H1 (cell line): ENCODE data around the gene DUSP10. TPM values are rescaled to one million over a fixed set of nuclear protein-coding genes. Genes with fewer than 3 reads are reported as not detected.

Source experiments
- CTCF ChIA-PET: fragments of 300-600 bp; sonication (Branson Sonifier 250); formaldehyde crosslinking; loops from one replicate; lab custom pipeline; 2021; ENCODE audit not compliant: partially characterized antibody; lab: Charles Lee
- POLR2A ChIA-PET: fragments of 300-600 bp; sonication (Branson Sonifier 250); formaldehyde crosslinking; loops from one replicate; lab custom pipeline; 2021; ENCODE audit warnings: inconsistent platforms; ENCODE audit not compliant: partially characterized antibody; lab: Charles Lee
- DNase-seq, 2 experiments: peaks; one replicate each; pipeline versions ENCODE4 v3.0.0 to v3.0.0-alpha.2; 2010 to 2022; ENCODE audit warnings: low spot score in 2 of 2, low read depth in 1 of 2, mixed read lengths in 1 of 2
- FAIRE-seq: peaks from 2 replicates; lab custom pipeline; 2011; peaks lifted over from hg19 to GRCh38; lab: Jason Lieb, UNC
- H2AFZ ChIP-seq: 2 replicates; pipeline ENCODE4 v1.8.1; 2012; ENCODE audit warnings: low read length, inconsistent platforms
- H2AK5ac ChIP-seq: 2 replicates; pipeline ENCODE4 v1.6.1; 2013; ENCODE audit warnings: low read depth, low read length
- H2BK120ac ChIP-seq: replicated peaks from 2 replicates; pipeline ENCODE3; 2013; ENCODE audit warnings: low read depth, low read length, inconsistent platforms
- H2BK12ac ChIP-seq: 2 replicates; pipeline ENCODE4 v1.6.1; 2013; ENCODE audit warnings: low read depth, low read length
- H2BK15ac ChIP-seq: 2 replicates; pipeline ENCODE4 v1.6.1; 2013; ENCODE audit warnings: low read length
- H2BK20ac ChIP-seq: 2 replicates; pipeline ENCODE4 v1.6.1; 2013; ENCODE audit warnings: low read length
- H2BK5ac ChIP-seq: 2 replicates; pipeline ENCODE4 v1.6.1; 2013; ENCODE audit warnings: low read depth, low read length
- H3K14ac ChIP-seq: 2 replicates; pipeline ENCODE4 v1.6.1; 2013; ENCODE audit warnings: inconsistent platforms; ENCODE audit not compliant: insufficient read length
- H3K18ac ChIP-seq: 2 replicates; pipeline ENCODE4 v1.6.1; 2013; ENCODE audit warnings: low read length; ENCODE audit errors: extremely low read depth
- H3K23ac ChIP-seq: 2 replicates; pipeline ENCODE4 v1.6.1; 2013; ENCODE audit warnings: inconsistent platforms; ENCODE audit not compliant: insufficient read length
- H3K23me2 ChIP-seq: 2 replicates; pipeline ENCODE4 v1.6.1; 2013; ENCODE audit warnings: low read depth, low read length
- H3K27ac ChIP-seq: 2 replicates; pipeline ENCODE4 v1.6.1; 2011; ENCODE audit warnings: low read depth, low read length, inconsistent platforms
- H3K27me3 ChIP-seq, 4 experiments: replicated peaks in 1 of 4; 1 replicate in 1 of 4; 2 replicates in 3 of 4; pipeline versions ENCODE4 v1.6.1 to v1.8.1; 2011 to 2013; ENCODE audit warnings: low read length in 3 of 4, mild to moderate bottlenecking in 3 of 4, inconsistent platforms in 2 of 4, mixed read lengths in 2 of 4, moderate library complexity in 1 of 4; ENCODE audit not compliant: control insufficient read depth in 3 of 4, insufficient read depth in 3 of 4; ENCODE audit errors: extremely low read depth in 1 of 4
- H3K36me3 ChIP-seq, 4 experiments: 2 replicates each; pipeline versions ENCODE4 v1.6.1 to v1.8.1; 2011 to 2013; ENCODE audit warnings: mild to moderate bottlenecking in 4 of 4, low read length in 3 of 4, moderate library complexity in 2 of 4, control low read depth in 1 of 4, inconsistent platforms in 1 of 4; ENCODE audit not compliant: insufficient read depth in 4 of 4, control insufficient read depth in 2 of 4
- H3K4ac ChIP-seq: replicated peaks from 2 replicates; pipeline ENCODE3; 2013; ENCODE audit warnings: low read length, low read depth, mixed read lengths, inconsistent platforms; ENCODE audit not compliant: insufficient read length
- H3K4me1 ChIP-seq, 4 experiments: replicated peaks in 1 of 4; 1 replicate in 1 of 4; 2 replicates in 3 of 4; pipeline versions ENCODE4 v1.6.1 to v1.8.1; 2011 to 2013; ENCODE audit warnings: low read length in 3 of 4, inconsistent platforms in 2 of 4, mixed read lengths in 1 of 4; ENCODE audit not compliant: insufficient read depth in 4 of 4, control insufficient read depth in 3 of 4
- H3K4me2 ChIP-seq, 2 experiments: 2 replicates each; pipeline versions ENCODE4 v1.6.1 to v1.8.1; 2011 to 2013; ENCODE audit warnings: low read depth in 2 of 2, low read length in 2 of 2, control low read depth in 1 of 2, inconsistent platforms in 1 of 2, mild to moderate bottlenecking in 1 of 2; ENCODE audit not compliant: insufficient read depth in 1 of 2
- H3K4me3 ChIP-seq, 4 experiments: fragments of 200-600, 300-600 bp in 1 of 4; sonication (generic), shearing (Covaris generic), sonication (Bioruptor Twin) in 1 of 4; 2 replicates each; pipeline versions ENCODE4 v1.5.1 to v1.8.1; 2011 to 2016; ENCODE audit warnings: low read length in 4 of 4, low read depth in 3 of 4, control low read depth in 2 of 4, inconsistent platforms in 2 of 4, mild to moderate bottlenecking in 2 of 4, mixed read lengths in 1 of 4, moderate library complexity in 1 of 4; ENCODE audit not compliant: insufficient read depth in 2 of 4; ENCODE audit errors: extremely low read depth in 1 of 4
- H3K56ac ChIP-seq: replicated peaks from 2 replicates; pipeline ENCODE3; 2013; ENCODE audit warnings: low read depth, mild to moderate bottlenecking, mixed read lengths, low read length, inconsistent platforms; ENCODE audit not compliant: insufficient read length
- H3K79me1 ChIP-seq: 2 replicates; pipeline ENCODE4 v1.6.1; 2013; ENCODE audit warnings: low read depth, low read length, control low read depth
- H3K79me2 ChIP-seq, 2 experiments: 2 replicates each; pipeline versions ENCODE4 v1.6.1 to v1.8.1; 2012 to 2013; ENCODE audit warnings: low read length in 2 of 2, mild to moderate bottlenecking in 2 of 2, inconsistent platforms in 1 of 2; ENCODE audit not compliant: insufficient read depth in 2 of 2, control insufficient read depth in 1 of 2
- H3K9ac ChIP-seq, 4 experiments: replicated peaks in 1 of 4; 1 replicate in 1 of 4; 2 replicates in 3 of 4; pipeline versions ENCODE4 v1.6.1 to v1.8.1; 2011 to 2013; ENCODE audit warnings: low read depth in 3 of 4, low read length in 3 of 4, control low read depth in 2 of 4, mild to moderate bottlenecking in 2 of 4, moderate library complexity in 2 of 4, inconsistent platforms in 1 of 4; ENCODE audit errors: extremely low read depth in 1 of 4
- H3K9me3 ChIP-seq, 2 experiments: 2 replicates each; pipeline versions ENCODE4 v1.6.1 to v1.8.1; 2012 to 2013; ENCODE audit warnings: mild to moderate bottlenecking in 2 of 2, moderate library complexity in 2 of 2, control low read depth in 1 of 2, inconsistent platforms in 1 of 2, low read depth in 1 of 2, low read length in 1 of 2, mixed read lengths in 1 of 2; ENCODE audit not compliant: insufficient read depth in 2 of 2
- H4K20me1 ChIP-seq, 2 experiments: replicated peaks in 1 of 2; 2 replicates each; pipeline versions ENCODE3 to v1.8.1; 2011 to 2013; ENCODE audit warnings: inconsistent platforms in 2 of 2, low read length in 2 of 2, mild to moderate bottlenecking in 1 of 2; ENCODE audit not compliant: insufficient read depth in 2 of 2, control insufficient read depth in 1 of 2
- H4K5ac ChIP-seq: 2 replicates; pipeline ENCODE4 v1.6.1; 2013; ENCODE audit warnings: low read length, low read depth, mixed read lengths, inconsistent platforms; ENCODE audit not compliant: insufficient read length
- H4K8ac ChIP-seq: 2 replicates; pipeline ENCODE4 v1.8.0; 2013; ENCODE audit warnings: mild to moderate bottlenecking, moderate library complexity, low read length, inconsistent platforms; ENCODE audit not compliant: insufficient read depth; ENCODE audit errors: extremely low read depth
- H4K91ac ChIP-seq: replicated peaks from 2 replicates; pipeline ENCODE3; 2013; ENCODE audit warnings: low read length, mixed read lengths, inconsistent platforms; ENCODE audit not compliant: insufficient read length
- BRCA1 ChIP-seq: IDR thresholded peaks from 2 replicates; pipeline ENCODE4 v1.6.1; 2012; ENCODE audit warnings: low read depth, low read length, improper control_type of control experiment
- CBX5 ChIP-seq: fragments of 300-800, 300-1000 bp; sonication (generic); IDR thresholded peaks from 2 replicates; pipeline ENCODE4 v1.7.1; 2016; ENCODE audit warnings: antibody characterized with exemption, low read length, low read depth
- CHD2 ChIP-seq: IDR thresholded peaks from 2 replicates; pipeline ENCODE4 v1.6.1; 2012; ENCODE audit warnings: low read length, improper control_type of control experiment
- CTCF ChIP-seq, 3 experiments: IDR thresholded peaks; 1 replicate in 2 of 3; 2 replicates in 1 of 3; pipeline versions ENCODE4 v1.5.1 to v1.6.1; 2011; ENCODE audit warnings: low read length in 3 of 3, mild to moderate bottlenecking in 3 of 3, inconsistent platforms in 2 of 3, low read depth in 1 of 3, moderate library complexity in 1 of 3; ENCODE audit not compliant: insufficient read depth in 1 of 3; ENCODE audit errors: control extremely low read depth in 1 of 3
- E2F6 ChIP-seq: IDR thresholded peaks from 2 replicates; pipeline ENCODE4 v1.6.1; 2012; ENCODE audit warnings: inconsistent platforms
- KDM1A ChIP-seq: fragments of 200-600, 300-600 bp; sonication (generic); IDR thresholded peaks from 2 replicates; pipeline ENCODE4 v1.7.1; 2016; ENCODE audit warnings: mild to moderate bottlenecking, low read length, borderline replicate concordance
- MAX ChIP-seq: IDR thresholded peaks from 2 replicates; pipeline ENCODE4 v1.6.1; 2012; ENCODE audit warnings: inconsistent platforms
- POLR2AphosphoS5 ChIP-seq: IDR thresholded peaks from 2 replicates; pipeline ENCODE4 v1.6.1; 2011; ENCODE audit warnings: low read depth, low read length
- TAF1 ChIP-seq: IDR thresholded peaks from 2 replicates; pipeline ENCODE4 v1.6.1; 2011; ENCODE audit warnings: mild to moderate bottlenecking, low read depth, low read length
- TEAD4 ChIP-seq: IDR thresholded peaks from 2 replicates; pipeline ENCODE4 v1.6.1; 2012; ENCODE audit warnings: low read depth, low read length, inconsistent platforms, mixed read lengths
- YY1 ChIP-seq: IDR thresholded peaks from 2 replicates; pipeline ENCODE4 v1.6.1; 2011; ENCODE audit warnings: low read depth, mild to moderate bottlenecking, low read length
- WGBS, 2 experiments: shearing (Covaris generic) in 1 of 2; methylation state at CpG; one replicate each; pipeline versions ENCODE4 v1.1.6 to v1.1.7; 2013 to 2015; ENCODE audit warnings: low lambda C conversion rate in 2 of 2, mixed read lengths in 2 of 2, inconsistent platforms in 1 of 2, low coverage in 1 of 2, missing lambda C conversion rate in 1 of 2; ENCODE audit not compliant: insufficient replicate concordance in 2 of 2, insufficient coverage in 1 of 2, insufficient read length in 1 of 2; ENCODE audit errors: extremely low coverage in 1 of 2, missing lambda C conversion rate in 1 of 2; 5-methylcytosine and 5-hydroxymethylcytosine counted together
- polyA plus RNA-seq, 7 experiments: library from polyadenylated mRNA; depleted of rRNA in 3 of 7; stranded (reverse) in 5 of 7; unstranded in 2 of 7; fragments of >200 nt in 5 of 7; fragments of 200-250 nt in 2 of 7; gene quantifications; 1 replicate in 5 of 7; 2 replicates in 1 of 7; 4 replicates in 1 of 7; pipeline versions ENCODE4 v1.2.1 to v1.2.3, GENCODE V29; 2011 to 2013; ENCODE audit warnings: missing spikeins in 2 of 7, mixed read lengths in 2 of 7
- total RNA-seq: library from RNA; stranded (reverse); fragmentation: NEBNext Ultra II Directional; extraction: Animal tissue kit (Norgen Biotek cat#: 25700); gene quantifications from 2 replicates; pipeline ENCODE4 v1.2.1, GENCODE V29; 2021

Gene DUSP10
- total and polyA plus RNA-seq, 2 of the 8 experiments (the other 6 are each of a cell fraction or from before 2014, with no cell fraction given): 1.2 TPM

- Histone ChIP-seq H2BK12ac (no peak overlapping the region), H3K9ac (no peak overlapping the region), H3K79me1 (no peaks in the 10 kb centered on the region), H4K8ac (no peak overlapping the region), H3K36me3 (peaks cover 0 to 8% (median 0%) of the 10 kb centered on the region in 4 experiments; a peak in 2 of 8 replicates), H3K27ac (no peak overlapping the region), H3K23me2 (no peaks in the 10 kb centered on the region), H3K27me3 (peaks cover 10 to 25% (median 15%) of the 10 kb centered on the region in 4 experiments), H3K79me2 (no peaks in the 10 kb centered on the region), H4K5ac (no peak overlapping the region), H3K4me3 (no peak overlapping the region), H3K4me1 (peaks cover 5 to 17% (median 12%) of the 10 kb centered on the region in 4 experiments; a peak in 5 of 7 replicates), H3K18ac (no peak overlapping the region), H4K20me1 (peaks cover 0 to 5% of the 10 kb centered on the region in 2 experiments), H3K4me2 (no peak overlapping the region), H2BK15ac (no peak overlapping the region), H2BK20ac (no peak overlapping the region), H2BK120ac (no peak overlapping the region), H2AK5ac (no peak overlapping the region), H3K56ac (no peak overlapping the region), H2AFZ (no peak overlapping the region), H3K4ac (no peak overlapping the region), H3K9me3 (peaks cover 16 to 21% of the 10 kb centered on the region in 2 experiments), H3K14ac (no peak overlapping the region), H2BK5ac (no peak overlapping the region), H4K91ac (no peak overlapping the region), H3K23ac (no peak overlapping the region)
- WGBS, 2 experiments: 94% methylated on average over 2 of the region's 2 CpGs; no CpG with 5 or more reads in 1 of the 2 experiments
- no peak for DNase-seq
- FAIRE-seq: no peak
- CTCF ChIA-PET: interaction anchor here (1.2 to 1.3 kb wide), 2 partner anchors 24 to 377 kb away, joined by 3 read pairs; no protein-coding TSS in a partner anchor
- POLR2A ChIA-PET: no interaction called here
- TF ChIP-seq KDM1A (no peak), CBX5 (no peak), POLR2AphosphoS5 (no peak), BRCA1 (no peak), TAF1 (no peak), CHD2 (no peak), YY1 (no peak), E2F6 (no peak), TEAD4 (no peak), CTCF (IDR thresholded peaks at IDR 0.05; ENCODE audit: control extremely low read depth in 1 of 3, insufficient read depth in 1 of 3, low read depth in 1 of 3, low read length in 3 of 3) (no peak), MAX (no peak)
Observed at GRCh38 chr1:221719987-221720386, 21.9 kb downstream of the DUSP10 start.
